WTC11 (cell line): Measurements from ENCODE around the gene CGREF1. TPM values are rescaled to one million over a fixed set of nuclear protein-coding genes. Genes with fewer than 3 reads are reported as not detected.

Experiments used
- ATAC-seq: fragments of 200-7000 bp; cut with Tn5 transposase; 2 replicates; pipeline ENCODE4 v1.10.0; 2021; ENCODE audit warnings: mild to moderate bottlenecking, moderate library complexity
- CTCF ChIA-PET: fragments of 300-600 bp; sonication (Branson Sonifier 250); formaldehyde crosslinking; loops from one replicate; lab custom pipeline; 2021; ENCODE audit warnings: antibody characterized with exemption; lab: Charles Lee
- POLR2A ChIA-PET: fragments of 350-600 bp; sonication (Branson Sonifier 250); formaldehyde crosslinking; loops from one replicate; lab custom pipeline; 2021; ENCODE audit warnings: antibody characterized with exemption; lab: Charles Lee
- DNase-seq: peaks from one replicate; pipeline ENCODE4 v3.0.0; 2021; ENCODE audit warnings: low spot score
- H3K27ac Mint-ChIP-seq: 2 replicates; pipeline ENCODE4 v1.8.0; 2021; ENCODE audit warnings: mixed read lengths
- H3K27me3 Mint-ChIP-seq: 2 replicates; pipeline ENCODE4 v1.8.0; 2021; ENCODE audit warnings: low read depth, mild to moderate bottlenecking, moderate library complexity, mixed read lengths
- H3K36me3 Mint-ChIP-seq: 2 replicates; pipeline ENCODE4 v1.8.0; 2021; ENCODE audit warnings: mixed read lengths
- H3K4me1 Mint-ChIP-seq: 2 replicates; pipeline ENCODE4 v1.8.0; 2022; ENCODE audit warnings: mixed read lengths
- H3K4me3 Mint-ChIP-seq: 2 replicates; pipeline ENCODE4 v1.8.0; 2021; ENCODE audit warnings: mild to moderate bottlenecking, moderate library complexity, mixed read lengths
- H3K9me3 Mint-ChIP-seq: 2 replicates; pipeline ENCODE4 v1.8.0; 2021; ENCODE audit warnings: mixed read lengths
- ATF1 ChIP-seq: sonication (generic); formaldehyde crosslinking; IDR thresholded peaks from 2 replicates; pipeline ENCODE4 v1.8.1; 2023; ENCODE audit warnings: mild to moderate bottlenecking, moderate library complexity, missing genetic modification reagents
- ELF4 ChIP-seq: sonication (generic); formaldehyde crosslinking; IDR thresholded peaks from 2 replicates; pipeline ENCODE4 v1.8.1; 2022; ENCODE audit warnings: low read depth, mild to moderate bottlenecking, moderate library complexity, missing genetic modification reagents
- ESRRA ChIP-seq: sonication (generic); formaldehyde crosslinking; IDR thresholded peaks from 2 replicates; pipeline ENCODE4 v1.8.1; 2022; ENCODE audit warnings: mild to moderate bottlenecking, missing genetic modification reagents, borderline replicate concordance
- FOXJ3 ChIP-seq: sonication (generic); formaldehyde crosslinking; IDR thresholded peaks from 2 replicates; pipeline ENCODE4 v1.9.0; 2021; ENCODE audit warnings: missing genetic modification reagents, mild to moderate bottlenecking, borderline replicate concordance
- FOXP1 ChIP-seq: sonication (generic); formaldehyde crosslinking; IDR thresholded peaks from 2 replicates; pipeline ENCODE4 v1.8.0; 2022; ENCODE audit warnings: missing genetic modification reagents, mild to moderate bottlenecking, moderate library complexity, borderline replicate concordance
- GRHL2 ChIP-seq: fragments of 250-450 bp; sonication (Bioruptor Pico); IDR thresholded peaks from 2 replicates; pipeline ENCODE4 v1.8.0; 2022; ENCODE audit warnings: mild to moderate bottlenecking, moderate library complexity; ENCODE audit not compliant: insufficient replicate concordance, severe bottlenecking
- IRF2 ChIP-seq: sonication (generic); formaldehyde crosslinking; IDR thresholded peaks from 2 replicates; pipeline ENCODE4 v1.8.0; 2022; ENCODE audit warnings: low read depth, missing genetic modification reagents, borderline replicate concordance
- JAZF1 ChIP-seq: fragments of 250-450 bp; sonication (Bioruptor Pico); IDR thresholded peaks from 2 replicates; pipeline ENCODE4 v1.9.0; 2021; ENCODE audit warnings: moderate library complexity, mild to moderate bottlenecking, inconsistent platforms
- KAT7 ChIP-seq: sonication (generic); formaldehyde crosslinking; IDR thresholded peaks from 2 replicates; pipeline ENCODE4 v1.8.1; 2023; ENCODE audit warnings: missing genetic modification reagents, mild to moderate bottlenecking, borderline replicate concordance
- OVOL2 ChIP-seq: fragments of 250-450 bp; sonication (Bioruptor Pico); IDR thresholded peaks from 2 replicates; pipeline ENCODE4 v1.9.0; 2021; ENCODE audit warnings: mild to moderate bottlenecking, borderline replicate concordance
- PRRX2 ChIP-seq: fragments of 250-450 bp; sonication (Bioruptor Pico); IDR thresholded peaks from 2 replicates; pipeline ENCODE4 v1.8.0; 2021; ENCODE audit warnings: mild to moderate bottlenecking
- SMAD3 ChIP-seq: sonication (generic); formaldehyde crosslinking; IDR thresholded peaks from 2 replicates; pipeline ENCODE4 v1.8.0; 2022; ENCODE audit warnings: missing genetic modification reagents, mild to moderate bottlenecking, borderline replicate concordance
- ZNF263 ChIP-seq: sonication (generic); formaldehyde crosslinking; IDR thresholded peaks from 2 replicates; pipeline ENCODE4 v1.8.1; 2022; ENCODE audit warnings: low read depth, mild to moderate bottlenecking, moderate library complexity, missing genetic modification reagents
- ZNF396 ChIP-seq: fragments of 250-450 bp; sonication (Bioruptor Pico); IDR thresholded peaks from 2 replicates; pipeline ENCODE4 v1.8.0; 2021; ENCODE audit warnings: mild to moderate bottlenecking, moderate library complexity, borderline replicate concordance
- ZNF416 ChIP-seq: fragments of 250-450 bp; sonication (Bioruptor Pico); IDR thresholded peaks from 2 replicates; pipeline ENCODE4 v1.9.0; 2021; ENCODE audit warnings: mild to moderate bottlenecking, inconsistent platforms
- ZNF671 ChIP-seq: fragments of 250-450 bp; sonication (Bioruptor Pico); IDR thresholded peaks from 2 replicates; pipeline ENCODE4 v1.8.0; 2021; ENCODE audit warnings: mild to moderate bottlenecking
- total RNA-seq: library from RNA; stranded (reverse); gene quantifications from 3 replicates; pipeline ENCODE4 v1.2.3, GENCODE V29; 2021
- TF ChIP-seq, protein P1 (sequence below): sonication (generic); formaldehyde crosslinking; IDR thresholded peaks from 2 replicates; pipeline ENCODE4 v1.8.1; 2023; ENCODE audit warnings: mild to moderate bottlenecking, missing genetic modification reagents, moderate library complexity
- TF ChIP-seq, protein P2 (sequence below): fragments of 250-450 bp; sonication (Bioruptor Pico); conservative IDR thresholded peaks from 2 replicates; pipeline ENCODE4 v1.9.0; 2021; ENCODE audit warnings: mild to moderate bottlenecking
- TF ChIP-seq, protein P3 (sequence below): sonication (generic); formaldehyde crosslinking; IDR thresholded peaks from 2 replicates; pipeline ENCODE4 v1.8.1; 2022; ENCODE audit warnings: mild to moderate bottlenecking, moderate library complexity, missing genetic modification reagents
- TF ChIP-seq, protein P4 (sequence below): fragments of 250-450 bp; sonication (Bioruptor Pico); IDR thresholded peaks from 2 replicates; pipeline ENCODE4 v1.8.0; 2021; ENCODE audit warnings: mild to moderate bottlenecking
- TF ChIP-seq, protein P5 (sequence below): fragments of 250-450 bp; sonication (Bioruptor Pico); IDR thresholded peaks from 2 replicates; pipeline ENCODE4 v1.9.0; 2021; ENCODE audit warnings: mild to moderate bottlenecking
- TF ChIP-seq, protein P6 (sequence below): sonication (generic); formaldehyde crosslinking; conservative IDR thresholded peaks from 2 replicates; pipeline ENCODE4 v1.8.1; 2022; ENCODE audit warnings: mild to moderate bottlenecking, missing genetic modification reagents
- TF ChIP-seq, protein P7 (sequence below): sonication (generic); formaldehyde crosslinking; IDR thresholded peaks from 2 replicates; pipeline ENCODE4 v1.8.1; 2022; ENCODE audit warnings: missing genetic modification reagents, borderline replicate concordance

The CGREF1 gene
- total RNA-seq, 1 experiment from 2014 or later, result 3.5 TPM

DNA sequence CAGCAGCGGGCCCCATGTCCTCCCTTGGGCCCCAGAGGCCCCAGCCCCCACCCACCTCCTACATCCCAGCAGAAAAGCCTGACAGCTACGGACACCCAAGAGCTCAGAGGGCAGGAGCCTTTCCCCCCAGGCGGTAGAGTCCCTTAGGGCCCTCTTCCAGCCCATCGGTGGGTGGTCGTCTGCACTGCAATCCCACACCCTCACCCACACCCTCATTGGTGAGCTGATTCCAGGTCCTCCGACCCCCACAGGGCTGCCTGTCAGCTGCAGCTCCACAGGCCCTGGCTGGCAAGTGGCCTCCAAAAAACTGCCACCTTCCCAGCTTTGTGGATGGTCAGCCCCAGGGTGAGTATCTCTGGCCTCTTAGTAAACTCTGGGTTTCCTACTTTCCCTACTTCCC is 40.3 kb upstream of the CGREF1 start:
- H3K4me1 Mint-ChIP-seq, result peaks cover 3% of the 10 kb centered on the region
- DNase-seq (no peak), ATAC-seq (no peak)
- H3K36me3 Mint-ChIP-seq, result no peaks in the 10 kb centered on the region
- no peaks in the 10 kb centered on the region for H3K9me3 Mint-ChIP-seq
- H3K4me3 Mint-ChIP-seq, result no peak overlapping the region
- H3K27me3 Mint-ChIP-seq, result no peaks in the 10 kb centered on the region
- no peak overlapping the region for H3K27ac Mint-ChIP-seq
- ChIA-PET POLR2A (interaction anchor here (1.0 kb wide), 1 partner anchor 25 kb away, joined by 6 read pairs; the partner anchor contains the start of gene PREB), CTCF (interaction anchor here (0.8 to 6.6 kb wide), 4 partner anchors 11 to 73 kb away, joined by 3 to 43 read pairs (median 12); partner anchors contain the start of genes KHK and PREB)
- TF ChIP-seq ZNF396 (CRISPR knock-in tag), result no peak
- no peak for TF ChIP-seq PRRX2 (CRISPR knock-in tag)
- no peak for TF ChIP-seq ATF1 (CRISPR knock-in tag)
- no peak for TF ChIP-seq ELF4
- TF ChIP-seq SMAD3 (CRISPR knock-in tag), result no peak
- TF ChIP-seq ZNF671 (CRISPR knock-in tag), result no peak
- TF ChIP-seq, protein P1, sequence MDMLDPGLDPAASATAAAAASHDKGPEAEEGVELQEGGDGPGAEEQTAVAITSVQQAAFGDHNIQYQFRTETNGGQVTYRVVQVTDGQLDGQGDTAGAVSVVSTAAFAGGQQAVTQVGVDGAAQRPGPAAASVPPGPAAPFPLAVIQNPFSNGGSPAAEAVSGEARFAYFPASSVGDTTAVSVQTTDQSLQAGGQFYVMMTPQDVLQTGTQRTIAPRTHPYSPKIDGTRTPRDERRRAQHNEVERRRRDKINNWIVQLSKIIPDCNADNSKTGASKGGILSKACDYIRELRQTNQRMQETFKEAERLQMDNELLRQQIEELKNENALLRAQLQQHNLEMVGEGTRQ, result no peak
- no peak for TF ChIP-seq ZNF263 (CRISPR knock-in tag)
- no peak for TF ChIP-seq OVOL2
- TF ChIP-seq FOXJ3 (CRISPR knock-in tag), result no peak
- no peak for TF ChIP-seq FOXP1 (CRISPR knock-in tag)
- TF ChIP-seq JAZF1, result no peak
- TF ChIP-seq, protein P2, sequence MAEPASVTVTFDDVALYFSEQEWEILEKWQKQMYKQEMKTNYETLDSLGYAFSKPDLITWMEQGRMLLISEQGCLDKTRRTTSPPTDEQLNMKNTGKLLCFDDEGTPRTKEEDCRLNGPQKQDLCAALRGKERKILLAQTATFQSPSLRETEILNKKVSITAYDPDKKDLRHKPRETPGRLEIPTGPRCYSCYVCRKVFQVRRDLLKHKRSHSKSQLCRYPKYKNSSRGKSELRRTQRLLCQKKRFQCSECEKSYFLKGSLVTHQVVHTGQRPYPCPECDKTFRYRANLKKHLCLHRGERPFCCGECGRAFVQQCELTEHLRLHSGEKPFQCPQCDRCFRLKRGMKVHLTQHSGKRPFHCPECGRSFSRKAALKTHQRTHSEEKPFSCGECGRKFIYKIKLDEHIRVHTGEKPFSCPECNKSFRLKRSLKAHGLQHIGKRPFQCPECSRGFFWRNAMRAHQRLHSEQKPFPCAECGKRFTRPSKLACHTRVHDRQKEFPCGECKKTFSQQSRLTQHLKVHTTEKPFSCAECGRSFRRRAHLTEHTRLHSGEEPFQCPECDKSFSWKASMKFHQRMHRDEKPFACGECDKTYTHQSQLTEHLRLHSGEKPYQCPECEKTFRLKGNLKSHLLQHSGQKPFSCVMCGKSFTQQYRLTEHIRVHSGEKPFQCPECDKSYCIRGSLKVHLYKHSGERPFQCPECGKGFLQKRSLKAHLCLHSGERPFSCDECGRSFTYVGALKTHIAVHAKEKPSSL (CRISPR knock-in tag), result no peak
- TF ChIP-seq, protein P3, sequence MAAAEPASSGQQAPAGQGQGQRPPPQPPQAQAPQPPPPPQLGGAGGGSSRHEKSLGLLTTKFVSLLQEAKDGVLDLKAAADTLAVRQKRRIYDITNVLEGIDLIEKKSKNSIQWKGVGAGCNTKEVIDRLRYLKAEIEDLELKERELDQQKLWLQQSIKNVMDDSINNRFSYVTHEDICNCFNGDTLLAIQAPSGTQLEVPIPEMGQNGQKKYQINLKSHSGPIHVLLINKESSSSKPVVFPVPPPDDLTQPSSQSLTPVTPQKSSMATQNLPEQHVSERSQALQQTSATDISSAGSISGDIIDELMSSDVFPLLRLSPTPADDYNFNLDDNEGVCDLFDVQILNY (CRISPR knock-in tag), result no peak
- no peak for TF ChIP-seq ZNF416 (CRISPR knock-in tag)
- TF ChIP-seq IRF2, result no peak
- TF ChIP-seq, protein P4, sequence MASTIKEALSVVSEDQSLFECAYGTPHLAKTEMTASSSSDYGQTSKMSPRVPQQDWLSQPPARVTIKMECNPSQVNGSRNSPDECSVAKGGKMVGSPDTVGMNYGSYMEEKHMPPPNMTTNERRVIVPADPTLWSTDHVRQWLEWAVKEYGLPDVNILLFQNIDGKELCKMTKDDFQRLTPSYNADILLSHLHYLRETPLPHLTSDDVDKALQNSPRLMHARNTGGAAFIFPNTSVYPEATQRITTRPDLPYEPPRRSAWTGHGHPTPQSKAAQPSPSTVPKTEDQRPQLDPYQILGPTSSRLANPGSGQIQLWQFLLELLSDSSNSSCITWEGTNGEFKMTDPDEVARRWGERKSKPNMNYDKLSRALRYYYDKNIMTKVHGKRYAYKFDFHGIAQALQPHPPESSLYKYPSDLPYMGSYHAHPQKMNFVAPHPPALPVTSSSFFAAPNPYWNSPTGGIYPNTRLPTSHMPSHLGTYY (CRISPR knock-in tag), result no peak
- TF ChIP-seq ESRRA (CRISPR knock-in tag), result no peak
- TF ChIP-seq KAT7 (CRISPR knock-in tag), result no peak

DNA sequence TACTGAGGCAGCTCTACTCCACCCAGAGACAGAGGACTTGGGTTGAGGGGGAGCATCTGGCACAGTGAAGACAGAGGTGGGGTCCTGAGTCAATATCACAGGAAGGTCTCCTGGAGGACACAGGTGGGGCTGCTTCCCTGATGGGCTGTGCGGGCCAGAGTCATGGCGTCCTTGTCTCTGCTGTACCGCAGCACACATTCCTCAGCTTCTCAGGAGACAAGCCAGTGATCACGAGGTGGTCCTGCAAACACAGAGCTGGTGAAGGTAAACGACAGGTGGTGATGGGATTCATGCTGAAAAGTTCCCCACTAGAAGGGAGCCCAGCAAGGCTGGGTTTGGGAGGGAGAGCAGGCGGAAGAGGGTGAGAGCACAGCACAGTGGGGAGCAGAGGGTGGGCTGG is 39.5 kb upstream of the CGREF1 start:
- H3K27me3 Mint-ChIP-seq, result no peaks in the 10 kb centered on the region
- ChIA-PET CTCF (interaction anchor here (0.8 to 6.6 kb wide), 6 partner anchors 11 to 145 kb away, joined by 3 to 43 read pairs (median 6); partner anchors contain the start of genes KHK and PREB), POLR2A (interaction anchor here (1.0 to 1.2 kb wide), 2 partner anchors 9 to 24 kb away, joined by 3 to 6 read pairs; partner anchors contain the start of genes PREB and TCF23)
- ATAC-seq, result peak; percentile 27
- no peak overlapping the region for H3K27ac Mint-ChIP-seq
- H3K36me3 Mint-ChIP-seq, result no peaks in the 10 kb centered on the region
- peaks cover 3% of the 10 kb centered on the region for H3K4me1 Mint-ChIP-seq
- DNase-seq, result no peak
- no peak overlapping the region for H3K4me3 Mint-ChIP-seq
- no peaks in the 10 kb centered on the region for H3K9me3 Mint-ChIP-seq
- TF ChIP-seq PRRX2 (CRISPR knock-in tag) (no peak), GRHL2 (CRISPR knock-in tag) (no peak)
- TF ChIP-seq, protein P5, sequence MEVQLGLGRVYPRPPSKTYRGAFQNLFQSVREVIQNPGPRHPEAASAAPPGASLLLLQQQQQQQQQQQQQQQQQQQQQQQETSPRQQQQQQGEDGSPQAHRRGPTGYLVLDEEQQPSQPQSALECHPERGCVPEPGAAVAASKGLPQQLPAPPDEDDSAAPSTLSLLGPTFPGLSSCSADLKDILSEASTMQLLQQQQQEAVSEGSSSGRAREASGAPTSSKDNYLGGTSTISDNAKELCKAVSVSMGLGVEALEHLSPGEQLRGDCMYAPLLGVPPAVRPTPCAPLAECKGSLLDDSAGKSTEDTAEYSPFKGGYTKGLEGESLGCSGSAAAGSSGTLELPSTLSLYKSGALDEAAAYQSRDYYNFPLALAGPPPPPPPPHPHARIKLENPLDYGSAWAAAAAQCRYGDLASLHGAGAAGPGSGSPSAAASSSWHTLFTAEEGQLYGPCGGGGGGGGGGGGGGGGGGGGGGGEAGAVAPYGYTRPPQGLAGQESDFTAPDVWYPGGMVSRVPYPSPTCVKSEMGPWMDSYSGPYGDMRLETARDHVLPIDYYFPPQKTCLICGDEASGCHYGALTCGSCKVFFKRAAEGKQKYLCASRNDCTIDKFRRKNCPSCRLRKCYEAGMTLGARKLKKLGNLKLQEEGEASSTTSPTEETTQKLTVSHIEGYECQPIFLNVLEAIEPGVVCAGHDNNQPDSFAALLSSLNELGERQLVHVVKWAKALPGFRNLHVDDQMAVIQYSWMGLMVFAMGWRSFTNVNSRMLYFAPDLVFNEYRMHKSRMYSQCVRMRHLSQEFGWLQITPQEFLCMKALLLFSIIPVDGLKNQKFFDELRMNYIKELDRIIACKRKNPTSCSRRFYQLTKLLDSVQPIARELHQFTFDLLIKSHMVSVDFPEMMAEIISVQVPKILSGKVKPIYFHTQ (CRISPR knock-in tag), result no peak
- TF ChIP-seq, protein P6, sequence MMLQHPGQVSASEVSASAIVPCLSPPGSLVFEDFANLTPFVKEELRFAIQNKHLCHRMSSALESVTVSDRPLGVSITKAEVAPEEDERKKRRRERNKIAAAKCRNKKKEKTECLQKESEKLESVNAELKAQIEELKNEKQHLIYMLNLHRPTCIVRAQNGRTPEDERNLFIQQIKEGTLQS (CRISPR knock-in tag), result no peak
- TF ChIP-seq, protein P7, sequence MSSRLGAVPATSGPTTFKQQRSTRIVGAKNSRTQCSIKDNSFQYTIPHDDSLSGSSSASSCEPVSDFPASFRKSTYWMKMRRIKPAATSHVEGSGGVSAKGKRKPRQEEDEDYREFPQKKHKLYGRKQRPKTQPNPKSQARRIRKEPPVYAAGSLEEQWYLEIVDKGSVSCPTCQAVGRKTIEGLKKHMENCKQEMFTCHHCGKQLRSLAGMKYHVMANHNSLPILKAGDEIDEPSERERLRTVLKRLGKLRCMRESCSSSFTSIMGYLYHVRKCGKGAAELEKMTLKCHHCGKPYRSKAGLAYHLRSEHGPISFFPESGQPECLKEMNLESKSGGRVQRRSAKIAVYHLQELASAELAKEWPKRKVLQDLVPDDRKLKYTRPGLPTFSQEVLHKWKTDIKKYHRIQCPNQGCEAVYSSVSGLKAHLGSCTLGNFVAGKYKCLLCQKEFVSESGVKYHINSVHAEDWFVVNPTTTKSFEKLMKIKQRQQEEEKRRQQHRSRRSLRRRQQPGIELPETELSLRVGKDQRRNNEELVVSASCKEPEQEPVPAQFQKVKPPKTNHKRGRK (CRISPR knock-in tag), result no peak
